Measurements from ENCODE around the gene CACNA1A.

DNA sequence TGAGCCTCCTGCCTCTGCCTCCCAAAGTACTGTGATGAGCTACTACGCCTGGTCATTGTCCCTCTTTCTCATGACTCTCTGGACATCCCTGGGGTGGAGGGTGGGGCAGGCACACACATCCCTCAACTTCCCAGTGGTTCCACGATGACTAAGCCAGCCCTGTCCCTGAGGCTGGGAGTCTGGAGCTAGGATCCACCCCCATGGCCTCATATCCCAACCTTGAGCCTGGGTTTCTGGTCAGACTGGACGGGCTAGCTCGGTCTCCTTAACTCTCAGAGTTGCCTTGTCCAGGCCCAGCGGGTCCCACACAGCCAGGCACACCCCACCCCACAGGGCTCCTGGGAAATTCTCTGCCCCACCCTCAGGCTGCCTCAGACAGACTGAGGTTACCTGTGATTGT lies 336.5 kb downstream of the CACNA1A start:
- TF ChIP-seq CTCF (conservative IDR thresholded peaks at IDR 0.05) (no peak), ZFX (IDR thresholded peaks at IDR 0.05) (no peak)

All from C4-2B (cell line).